Fibroblast of the aortic adventitia (primary cell): Measurements from ENCODE around the gene HEYL. TPM values are rescaled to one million over a fixed set of nuclear protein-coding genes. Genes with fewer than 3 reads are reported as not detected.

ENCODE experiments used
- DNase-seq: peaks from one replicate; pipeline ENCODE4 v3.0.0-alpha.2; 2010; ENCODE audit warnings: low read depth
- H3K4me3 ChIP-seq: 2 replicates; pipeline ENCODE4 v1.5.1; 2011; ENCODE audit warnings: low read depth, mild to moderate bottlenecking, control low read depth, low read length, moderate library complexity
- total RNA-seq: library from RNA; depleted of rRNA; stranded (reverse); fragments of >200 nt; gene quantifications from 2 replicates; pipeline ENCODE4 v1.2.3, GENCODE V29; 2012; ENCODE audit warnings: low replicate concordance
- TF ChIP-seq, protein P1 (sequence below): IDR thresholded peaks from 2 replicates; pipeline ENCODE4 v1.5.1; 2011; ENCODE audit warnings: mild to moderate bottlenecking, low read length, control low read depth, inconsistent platforms; ENCODE audit not compliant: insufficient read depth

The HEYL gene
- total RNA-seq, 1 donor = not detected

DNA sequence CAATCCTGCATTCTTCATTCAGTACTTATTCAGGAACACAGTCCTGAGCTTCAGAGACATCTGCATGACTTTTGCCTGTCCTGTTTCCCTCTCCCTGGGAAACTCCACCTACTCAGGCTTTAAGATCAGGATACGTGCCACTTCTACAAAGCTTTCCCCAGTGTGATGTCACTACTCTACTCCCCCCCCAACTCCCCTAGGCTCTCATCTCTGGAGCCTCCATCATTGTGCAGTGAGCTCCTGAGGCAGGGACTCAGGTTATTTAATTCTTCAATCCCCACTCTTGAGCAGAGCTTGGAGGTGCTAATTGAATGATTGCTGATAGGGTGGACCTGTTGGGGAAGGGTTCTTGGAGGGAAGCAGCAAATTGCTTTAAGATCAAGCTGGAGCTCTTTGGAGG is 31.2 kb upstream of the HEYL start:
- no peak for DNase-seq
- H3K4me3 ChIP-seq = no peak overlapping the region
- TF ChIP-seq, protein P1, sequence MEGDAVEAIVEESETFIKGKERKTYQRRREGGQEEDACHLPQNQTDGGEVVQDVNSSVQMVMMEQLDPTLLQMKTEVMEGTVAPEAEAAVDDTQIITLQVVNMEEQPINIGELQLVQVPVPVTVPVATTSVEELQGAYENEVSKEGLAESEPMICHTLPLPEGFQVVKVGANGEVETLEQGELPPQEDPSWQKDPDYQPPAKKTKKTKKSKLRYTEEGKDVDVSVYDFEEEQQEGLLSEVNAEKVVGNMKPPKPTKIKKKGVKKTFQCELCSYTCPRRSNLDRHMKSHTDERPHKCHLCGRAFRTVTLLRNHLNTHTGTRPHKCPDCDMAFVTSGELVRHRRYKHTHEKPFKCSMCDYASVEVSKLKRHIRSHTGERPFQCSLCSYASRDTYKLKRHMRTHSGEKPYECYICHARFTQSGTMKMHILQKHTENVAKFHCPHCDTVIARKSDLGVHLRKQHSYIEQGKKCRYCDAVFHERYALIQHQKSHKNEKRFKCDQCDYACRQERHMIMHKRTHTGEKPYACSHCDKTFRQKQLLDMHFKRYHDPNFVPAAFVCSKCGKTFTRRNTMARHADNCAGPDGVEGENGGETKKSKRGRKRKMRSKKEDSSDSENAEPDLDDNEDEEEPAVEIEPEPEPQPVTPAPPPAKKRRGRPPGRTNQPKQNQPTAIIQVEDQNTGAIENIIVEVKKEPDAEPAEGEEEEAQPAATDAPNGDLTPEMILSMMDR = no peak

DNA sequence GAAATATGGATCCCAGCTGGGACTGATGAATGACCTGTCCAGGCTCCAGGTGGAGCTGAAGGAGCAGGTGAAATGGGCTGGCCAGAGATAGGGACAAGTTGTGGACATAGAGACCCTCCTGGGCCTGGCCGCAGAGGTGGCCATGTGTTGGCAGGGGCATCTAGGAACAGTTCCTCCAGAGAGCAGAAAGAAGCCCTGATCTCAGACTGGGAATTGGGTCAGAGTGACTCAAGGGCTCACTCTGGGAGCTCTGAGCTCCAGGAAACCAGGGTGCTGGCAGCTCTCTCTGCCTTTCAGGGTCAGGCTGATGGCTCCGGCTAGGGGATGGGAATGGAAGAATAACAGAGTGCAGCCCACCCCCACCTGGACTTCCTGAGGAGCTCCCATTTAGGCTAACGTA is 29.5 kb upstream of the HEYL start:
- TF ChIP-seq, protein P1 = no peak
- no peak for DNase-seq

DNA sequence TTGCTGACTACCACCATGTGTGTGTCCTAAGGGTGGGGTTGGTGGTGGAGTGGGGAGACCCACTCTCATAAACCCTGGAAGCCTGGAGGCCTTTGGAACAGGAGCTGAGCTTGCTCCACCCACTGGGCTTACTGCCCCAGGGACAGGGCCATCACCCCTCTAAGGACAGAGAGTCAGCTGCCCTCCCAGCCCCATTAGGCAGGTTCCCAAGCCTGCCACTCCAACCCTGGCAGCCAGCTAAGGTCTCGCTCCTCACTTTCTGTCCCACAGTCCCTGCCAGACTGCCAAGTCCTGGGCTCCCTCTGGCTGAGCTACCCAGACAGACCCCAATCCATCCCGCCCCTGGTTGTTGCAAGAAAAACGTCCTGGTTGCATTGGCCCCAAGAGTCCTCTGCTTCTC is 28.7 kb upstream of the HEYL start:
- DNase-seq = no peak
- TF ChIP-seq, protein P1 = no peak
- no peak overlapping the region for H3K4me3 ChIP-seq

More for the DNA sequence above, 29.5 kb upstream of the HEYL start:
- no peak overlapping the region for H3K4me3 ChIP-seq

DNA sequence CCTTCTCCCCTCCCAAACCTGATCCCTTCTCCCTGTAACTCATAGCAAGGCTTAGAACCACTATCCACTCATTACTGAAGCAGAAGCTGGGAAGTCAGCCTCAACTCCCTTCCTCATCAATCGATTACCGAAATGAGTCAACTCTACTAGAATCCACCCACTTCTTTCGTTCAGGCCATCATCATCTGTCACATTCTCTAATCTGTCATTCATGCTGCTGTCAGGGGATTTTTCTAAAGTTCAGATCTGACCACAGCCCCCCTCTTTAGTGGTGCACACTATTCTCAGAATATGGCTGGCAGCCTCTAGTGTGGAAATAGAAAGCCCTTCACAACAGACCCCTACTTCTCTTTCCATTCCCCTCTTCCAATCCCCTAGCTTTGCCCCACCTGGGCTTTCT is 27.3 kb upstream of the HEYL start:
- no peak for DNase-seq
- TF ChIP-seq, protein P1 = no peak
- H3K4me3 ChIP-seq = no peak overlapping the region

DNA sequence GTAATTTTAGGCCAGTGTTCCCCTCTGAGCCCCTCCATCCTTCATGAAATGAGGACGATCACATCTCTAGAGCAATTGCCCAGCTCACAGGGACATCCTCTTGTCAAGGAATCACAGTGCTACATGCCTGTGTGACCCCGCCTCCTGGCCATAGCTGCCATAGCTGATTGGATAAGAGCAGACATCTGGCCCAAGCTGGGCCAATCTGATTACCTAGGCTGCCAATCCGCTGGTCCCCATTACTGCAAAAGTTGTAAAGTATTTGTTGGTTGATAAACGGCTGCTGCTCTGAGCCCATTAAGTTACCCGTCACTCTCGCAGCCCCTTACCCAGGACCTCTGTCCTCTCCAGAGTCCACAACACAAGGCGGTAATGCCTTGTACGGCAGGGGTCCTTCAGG is 24.1 kb upstream of the HEYL start:
- TF ChIP-seq, protein P1 = no peak
- no peak overlapping the region for H3K4me3 ChIP-seq
- no peak for DNase-seq

DNA sequence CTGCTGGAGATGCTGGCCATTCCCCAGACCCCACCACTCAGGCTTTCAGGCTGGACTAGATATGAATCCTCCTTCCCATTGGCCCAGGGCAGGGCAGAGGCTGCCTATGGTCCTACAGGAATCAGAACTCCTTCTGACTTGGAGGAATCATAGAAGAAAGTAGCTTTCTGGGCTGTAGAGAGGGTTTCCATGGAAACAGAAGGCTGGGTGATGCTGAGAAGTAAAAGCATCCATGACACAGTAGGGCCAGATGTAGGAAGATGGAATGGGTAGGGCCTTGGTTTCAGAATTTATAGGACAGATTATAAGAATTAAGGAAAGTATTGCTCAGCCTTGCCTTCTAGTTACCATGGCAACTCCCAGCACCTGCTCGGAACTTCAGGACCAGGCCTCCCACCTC is 23.4 kb upstream of the HEYL start:
- no peak for DNase-seq
- TF ChIP-seq, protein P1 = no peak
- H3K4me3 ChIP-seq = no peak overlapping the region

DNA sequence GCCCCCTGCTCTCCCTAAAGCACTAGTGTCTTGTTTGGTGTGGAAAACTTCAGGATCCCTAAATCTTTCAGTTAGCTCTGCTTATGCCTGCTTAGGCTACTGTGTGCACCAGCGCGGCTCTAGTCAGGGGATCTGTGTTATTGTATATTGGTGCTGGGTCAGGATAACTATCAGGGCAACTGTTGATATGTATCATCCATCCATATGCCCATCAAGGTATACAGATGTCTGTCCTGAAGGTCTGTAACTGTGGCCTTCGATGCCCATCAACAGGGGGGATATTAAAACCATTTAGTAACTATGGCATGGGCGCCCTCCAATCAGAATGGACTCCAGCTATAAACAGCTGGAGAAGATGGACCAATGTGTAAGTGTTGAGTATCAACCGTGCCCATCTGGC is 20.1 kb upstream of the HEYL start:
- TF ChIP-seq, protein P1 = no peak
- no peak for DNase-seq
- H3K4me3 ChIP-seq = no peak overlapping the region
